Measurements from ENCODE around the gene MDN1. TPM values are rescaled to one million over a fixed set of nuclear protein-coding genes. Genes with fewer than 3 reads are reported as not detected.
"Not testable (repeated sequence)": the region's sequence is repeated elsewhere in the genome, so short reads cannot be mapped to it uniquely, and the experiment has no call there.

Gene MDN1
- total and polyA plus RNA-seq, 8 donors: 24.6 to 42.2 (median 39.7) TPM

- no peak for TF ChIP-seq CTCF (IDR thresholded peaks at IDR 0.05)
- peaks cover 0 to 86% of the 10 kb centered on the region in 2 donors for H3K36me3 ChIP-seq
- ATAC-seq (peak; percentile 96), DNase-seq (peak in 2 of 4 donors; percentile 14 to 58)
- H3K4me3 ChIP-seq: no peak overlapping the region
- H3K9me3 ChIP-seq: no peaks in the 10 kb centered on the region
- no peaks in the 10 kb centered on the region for H3K4me1 ChIP-seq
- intact Hi-C loops (cut with DNase I): no loop called here
- H3K27ac ChIP-seq: no peak overlapping the region
- no peaks in the 10 kb centered on the region for H3K27me3 ChIP-seq
Measured at GRCh38 chr6:89731924-89732567, 87.5 kb downstream of the MDN1 start.

- peaks cover 0 to 86% of the 10 kb centered on the region in 2 donors for H3K36me3 ChIP-seq
- H3K9me3 ChIP-seq; H3K27me3 ChIP-seq; ATAC-seq; intact Hi-C loops (cut with DNase I); H3K27ac ChIP-seq; H3K4me3 ChIP-seq; H3K4me1 ChIP-seq; DNase-seq: not testable (repeated sequence)
Measured at GRCh38 chr6:89731262-89731661, 88.3 kb downstream of the MDN1 start.

- TF ChIP-seq CTCF (IDR thresholded peaks at IDR 0.05): no peak
- Histone ChIP-seq H3K27me3 (no peaks in the 10 kb centered on the region), H3K4me3 (no peak overlapping the region), H3K9me3 (no peaks in the 10 kb centered on the region), H3K27ac (no peak overlapping the region), H3K36me3 (peaks cover 0 to 87% of the 10 kb centered on the region in 2 donors), H3K4me1 (no peaks in the 10 kb centered on the region)
- no peak for ATAC-seq
- no peak for DNase-seq
- intact Hi-C loops (cut with DNase I): no loop called here
Measured at GRCh38 chr6:89729818-89730217, 89.8 kb downstream of the MDN1 start.

- Histone ChIP-seq H3K9me3 (no peaks in the 10 kb centered on the region), H3K27ac (no peak overlapping the region), H3K27me3 (no peaks in the 10 kb centered on the region), H3K36me3 (peaks cover 0 to 95% of the 10 kb centered on the region in 2 donors), H3K4me1 (no peaks in the 10 kb centered on the region), H3K4me3 (no peak overlapping the region)
- TF ChIP-seq CTCF (IDR thresholded peaks at IDR 0.05): no peak
- DNase-seq (no peak), ATAC-seq (no peak)
- intact Hi-C loops (cut with DNase I): no loop called here
Measured at GRCh38 chr6:89727501-89727900, 92.1 kb downstream of the MDN1 start.

- Histone ChIP-seq H3K27me3 (no peaks in the 10 kb centered on the region), H3K9me3 (no peaks in the 10 kb centered on the region), H3K36me3 (peaks cover 0 to 93% of the 10 kb centered on the region in 2 donors), H3K27ac (no peak overlapping the region), H3K4me1 (no peaks in the 10 kb centered on the region), H3K4me3 (no peak overlapping the region)
- ATAC-seq (no peak), DNase-seq (no peak)
- TF ChIP-seq CTCF (IDR thresholded peaks at IDR 0.05): no peak
- intact Hi-C loops (cut with DNase I): no loop called here
Measured at GRCh38 chr6:89724981-89725380, 94.6 kb downstream of the MDN1 start.

- Histone ChIP-seq H3K4me1 (no peaks in the 10 kb centered on the region), H3K4me3 (no peak overlapping the region), H3K27me3 (no peaks in the 10 kb centered on the region), H3K27ac (no peak overlapping the region), H3K36me3 (peaks cover 0 to 89% of the 10 kb centered on the region in 2 donors), H3K9me3 (no peaks in the 10 kb centered on the region)
- no peak for DNase-seq
- intact Hi-C loops (cut with DNase I): no loop called here
- ATAC-seq: no peak
- no peak for TF ChIP-seq CTCF (IDR thresholded peaks at IDR 0.05)
Measured at GRCh38 chr6:89723046-89723445, 96.5 kb downstream of the MDN1 start.
